Neural crest cell (in vitro differentiated cells): ENCODE results near the gene RPH3AL. TPM values are rescaled to one million over a fixed set of nuclear protein-coding genes. Genes with fewer than 3 reads are reported as not detected.

Experiments used
- DNase-seq: peaks from one replicate; pipeline ENCODE4 v3.0.0; 2021; ENCODE audit warnings: low read depth, mixed read lengths, low spot score
- H3K27ac Mint-ChIP-seq: one replicate; pipeline ENCODE4 v1.8.0; 2021; ENCODE audit warnings: mild to moderate bottlenecking, mixed read lengths; ENCODE audit not compliant: unreplicated experiment
- H3K27me3 Mint-ChIP-seq: 2 replicates; pipeline ENCODE4 v1.8.0; 2021; ENCODE audit warnings: low read depth, mild to moderate bottlenecking, mixed read lengths
- H3K36me3 Mint-ChIP-seq: 2 replicates; pipeline ENCODE4 v1.8.0; 2021; ENCODE audit warnings: low read depth, mild to moderate bottlenecking, mixed read lengths
- H3K4me1 Mint-ChIP-seq: 2 replicates; pipeline ENCODE4 v1.8.0; 2021; ENCODE audit warnings: mixed read lengths
- H3K4me3 Mint-ChIP-seq: one replicate; pipeline ENCODE4 v1.8.0; 2021; ENCODE audit warnings: mild to moderate bottlenecking, mixed read lengths
- H3K9me3 Mint-ChIP-seq: 2 replicates; pipeline ENCODE4 v1.8.0; 2021; ENCODE audit warnings: mixed read lengths
- total RNA-seq: library from RNA; stranded (reverse); gene quantifications from 2 replicates; pipeline ENCODE4 v1.2.1, GENCODE V29; 2021
- TF ChIP-seq, protein P1 (sequence below): fragments of 200-600 bp; sonication (generic); conservative IDR thresholded peaks from 2 replicates; pipeline ENCODE4 v1.5.0; 2021; ENCODE audit warnings: antibody characterized with exemption, mild to moderate bottlenecking

Gene RPH3AL
- total RNA-seq, 1 donor from 2014 or later, result 1.9 TPM

DNA sequence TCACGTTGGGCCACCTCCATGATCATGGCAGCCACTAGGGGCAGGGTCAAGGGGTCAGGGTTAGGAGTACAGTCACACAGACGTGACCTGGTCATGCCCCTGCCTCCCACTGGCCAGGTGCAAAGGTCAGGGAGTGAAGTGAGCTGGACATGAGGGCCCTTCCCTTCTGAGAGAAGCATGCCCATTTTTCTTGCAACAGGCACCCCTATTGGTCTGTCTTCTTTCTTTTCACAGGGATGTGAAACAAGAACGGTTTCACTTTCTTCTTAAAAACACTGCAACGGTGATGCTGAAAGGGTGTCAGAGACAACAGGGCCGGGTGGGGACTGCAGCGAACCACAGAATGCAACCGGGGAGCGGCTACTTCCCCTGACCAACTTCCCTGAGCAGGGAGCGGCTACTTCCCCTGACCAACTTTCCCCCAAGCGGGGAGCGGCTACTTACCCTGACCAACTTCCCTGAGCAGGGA is 119.1 kb downstream of the RPH3AL start:
- Mint-ChIP-seq H3K27ac (no peak overlapping the region), H3K4me3 (no peak overlapping the region), H3K4me1 (no peaks in the 10 kb centered on the region), H3K36me3 (no peaks in the 10 kb centered on the region), H3K27me3 (no peaks in the 10 kb centered on the region), H3K9me3 (no peaks in the 10 kb centered on the region)
- DNase-seq, result no peak
- TF ChIP-seq, protein P1, sequence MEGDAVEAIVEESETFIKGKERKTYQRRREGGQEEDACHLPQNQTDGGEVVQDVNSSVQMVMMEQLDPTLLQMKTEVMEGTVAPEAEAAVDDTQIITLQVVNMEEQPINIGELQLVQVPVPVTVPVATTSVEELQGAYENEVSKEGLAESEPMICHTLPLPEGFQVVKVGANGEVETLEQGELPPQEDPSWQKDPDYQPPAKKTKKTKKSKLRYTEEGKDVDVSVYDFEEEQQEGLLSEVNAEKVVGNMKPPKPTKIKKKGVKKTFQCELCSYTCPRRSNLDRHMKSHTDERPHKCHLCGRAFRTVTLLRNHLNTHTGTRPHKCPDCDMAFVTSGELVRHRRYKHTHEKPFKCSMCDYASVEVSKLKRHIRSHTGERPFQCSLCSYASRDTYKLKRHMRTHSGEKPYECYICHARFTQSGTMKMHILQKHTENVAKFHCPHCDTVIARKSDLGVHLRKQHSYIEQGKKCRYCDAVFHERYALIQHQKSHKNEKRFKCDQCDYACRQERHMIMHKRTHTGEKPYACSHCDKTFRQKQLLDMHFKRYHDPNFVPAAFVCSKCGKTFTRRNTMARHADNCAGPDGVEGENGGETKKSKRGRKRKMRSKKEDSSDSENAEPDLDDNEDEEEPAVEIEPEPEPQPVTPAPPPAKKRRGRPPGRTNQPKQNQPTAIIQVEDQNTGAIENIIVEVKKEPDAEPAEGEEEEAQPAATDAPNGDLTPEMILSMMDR, result no peak

DNA sequence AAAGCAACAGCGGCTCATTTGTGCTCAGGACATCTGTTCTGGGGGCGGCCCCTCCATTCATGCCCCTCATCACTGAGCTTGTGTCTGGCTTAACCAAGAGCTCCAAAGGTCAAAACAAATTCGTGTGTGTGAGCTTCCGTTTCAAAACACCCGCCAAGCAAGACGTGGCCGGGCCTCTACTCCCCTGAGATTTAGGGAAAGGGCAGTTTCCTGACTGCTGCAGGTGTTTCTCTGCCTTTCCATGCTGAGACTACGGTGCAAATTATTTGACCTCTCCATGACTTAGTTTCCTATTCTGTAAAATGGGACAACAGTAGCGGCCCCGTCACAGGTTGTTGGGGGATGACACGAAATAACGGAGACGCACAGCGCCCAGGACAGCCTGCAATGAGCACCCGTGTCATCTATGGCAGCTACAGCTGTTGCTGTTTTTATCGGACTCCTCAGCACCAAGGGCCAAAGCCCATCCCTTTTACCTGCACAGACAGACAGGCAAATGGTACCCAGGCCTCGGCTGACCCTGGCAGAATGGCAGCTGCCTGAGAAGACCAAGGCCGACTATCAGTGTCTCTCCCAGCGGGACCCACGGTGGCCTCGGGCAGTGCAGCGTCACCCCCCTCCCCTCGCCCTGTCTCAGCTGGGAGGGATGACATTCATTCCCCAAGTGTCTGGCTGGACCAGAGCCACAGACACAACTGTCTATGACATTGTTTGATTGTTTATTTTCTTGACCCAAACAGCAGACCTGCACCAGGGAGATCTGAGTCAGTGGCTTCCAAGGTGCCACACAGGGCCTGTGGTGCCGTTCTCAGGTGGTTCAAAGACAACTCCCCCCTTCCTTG is 120.4 kb downstream of the RPH3AL start:
- Mint-ChIP-seq H3K4me1 (no peaks in the 10 kb centered on the region), H3K27me3 (no peaks in the 10 kb centered on the region), H3K9me3 (no peaks in the 10 kb centered on the region), H3K4me3 (no peak overlapping the region), H3K27ac (peak overlapping the region; percentile 19), H3K36me3 (no peaks in the 10 kb centered on the region)
- TF ChIP-seq, protein P1, result no peak
- no peak for DNase-seq

DNA sequence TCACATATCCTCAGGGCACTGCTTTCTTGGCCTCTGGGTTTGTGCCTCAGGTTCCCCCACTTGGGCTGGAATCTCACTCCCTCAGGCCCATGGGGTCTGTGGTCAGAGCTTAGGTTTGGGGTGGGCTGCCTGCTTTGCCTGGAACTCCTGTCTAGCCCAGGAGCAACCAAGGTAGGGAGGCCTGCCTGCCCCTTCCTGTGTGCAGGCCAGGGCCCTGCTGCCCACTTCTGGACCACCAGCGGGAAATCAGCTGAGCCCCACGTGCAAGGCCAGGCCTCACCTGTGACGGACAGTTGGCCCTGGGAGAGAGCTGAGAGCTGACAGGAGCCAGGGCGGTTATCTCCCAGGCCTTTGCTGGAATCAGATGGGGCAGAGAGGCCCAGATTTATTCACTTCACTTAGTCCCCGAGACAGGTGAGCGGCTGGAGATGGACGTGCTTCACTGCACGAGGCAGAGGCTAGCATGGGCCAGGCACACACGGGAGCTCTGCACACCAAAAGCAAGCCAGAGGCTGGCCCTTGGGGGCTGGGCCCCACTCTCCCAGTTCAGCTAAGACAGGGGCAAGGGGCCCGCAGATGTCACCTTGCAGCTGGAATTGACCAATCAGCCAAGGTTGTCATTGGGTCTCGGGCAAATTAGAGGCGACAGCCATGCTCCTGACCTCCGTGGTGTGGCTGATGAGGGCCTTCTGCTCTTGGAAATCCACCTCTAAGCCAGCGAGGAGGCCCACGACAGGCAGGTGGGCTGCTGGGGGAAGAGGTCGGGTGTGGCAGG is 121.2 kb downstream of the RPH3AL start:
- no peak for DNase-seq
- H3K27ac Mint-ChIP-seq, result no peak overlapping the region
- peaks cover 4% of the 10 kb centered on the region for H3K4me1 Mint-ChIP-seq
- TF ChIP-seq, protein P1, result no peak
- H3K4me3 Mint-ChIP-seq, result no peak overlapping the region
- H3K9me3 Mint-ChIP-seq, result no peaks in the 10 kb centered on the region
- H3K36me3 Mint-ChIP-seq, result no peaks in the 10 kb centered on the region
- no peaks in the 10 kb centered on the region for H3K27me3 Mint-ChIP-seq

DNA sequence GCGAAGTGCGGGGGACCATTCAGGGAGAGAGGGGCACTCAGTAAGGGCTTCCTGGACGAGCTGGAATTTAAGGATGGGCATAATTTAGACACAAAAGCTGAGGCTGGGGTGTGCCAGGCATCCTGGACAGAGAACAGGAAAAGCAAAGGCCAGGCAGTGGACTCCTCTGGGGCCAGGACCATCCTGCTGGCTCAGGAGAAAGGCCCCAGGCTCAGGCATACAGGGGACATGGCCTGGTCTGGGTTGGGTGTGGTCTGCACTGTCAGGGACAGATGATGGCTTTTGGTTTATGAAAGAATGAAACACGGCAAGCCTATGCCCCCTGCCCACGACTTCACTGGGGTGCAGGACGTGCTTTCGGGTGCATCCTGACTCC is 122.2 kb downstream of the RPH3AL start:
- peaks cover 4% of the 10 kb centered on the region for H3K4me1 Mint-ChIP-seq
- H3K27ac Mint-ChIP-seq, result peak overlapping the region; percentile 83
- no peaks in the 10 kb centered on the region for H3K9me3 Mint-ChIP-seq
- no peaks in the 10 kb centered on the region for H3K36me3 Mint-ChIP-seq
- TF ChIP-seq, protein P1, result no peak
- DNase-seq, result no peak
- H3K27me3 Mint-ChIP-seq, result no peaks in the 10 kb centered on the region
- H3K4me3 Mint-ChIP-seq, result no peak overlapping the region

DNA sequence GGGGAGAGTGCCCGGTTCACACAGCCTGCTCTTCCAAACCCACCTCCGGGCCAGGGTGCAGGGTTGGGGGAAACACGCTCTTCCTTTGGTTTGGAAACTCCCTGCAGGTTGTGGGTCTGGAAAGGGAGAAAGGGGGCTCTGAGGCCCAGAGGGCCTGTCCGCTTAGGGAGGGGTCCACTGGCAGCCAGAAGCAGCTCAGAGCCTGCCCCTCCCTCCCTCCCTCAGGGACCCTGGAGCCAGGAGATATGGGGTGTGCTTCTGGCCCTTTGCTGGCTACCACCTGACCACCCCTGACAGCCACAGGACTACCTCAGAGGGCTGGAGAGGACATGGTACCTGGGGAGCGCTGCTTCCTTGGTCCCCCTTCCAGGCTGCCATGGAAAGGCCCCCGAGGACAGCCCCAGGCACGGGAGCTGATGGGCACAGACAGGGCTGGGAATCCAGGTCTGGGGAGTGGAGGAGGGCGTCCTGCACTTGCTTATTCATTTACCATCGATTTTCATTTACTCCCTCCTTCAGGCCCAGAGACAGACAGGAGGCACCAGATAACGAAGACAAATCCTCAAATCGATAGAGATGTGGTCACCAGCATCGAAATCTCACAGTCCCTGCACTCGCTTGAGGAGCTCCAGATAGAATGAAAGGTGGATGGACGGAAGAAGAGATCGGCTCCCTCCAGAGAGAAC is 122.8 kb downstream of the RPH3AL start:
- peaks cover 4% of the 10 kb centered on the region for H3K4me1 Mint-ChIP-seq
- peak overlapping the region; percentile 83 for H3K27ac Mint-ChIP-seq
- no peaks in the 10 kb centered on the region for H3K9me3 Mint-ChIP-seq
- DNase-seq, result no peak
- H3K27me3 Mint-ChIP-seq, result no peaks in the 10 kb centered on the region
- no peak overlapping the region for H3K4me3 Mint-ChIP-seq
- H3K36me3 Mint-ChIP-seq, result no peaks in the 10 kb centered on the region
- TF ChIP-seq, protein P1, result no peak
